ENCODE measurements around the gene GABRA5. TPM values are rescaled to one million over a fixed set of nuclear protein-coding genes. Genes with fewer than 3 reads are reported as not detected.

Gene GABRA5
- total and polyA plus RNA-seq, 2 donors (not counting 1 experiment from before 2014, with no cell fraction given), result not detected

GRCh38 chr15:26868029-26868685 is 1.3 kb downstream of the GABRA5 start:
- no peak overlapping the region for H3K4me3 ChIP-seq (ENCODE audit: control extremely low read depth in 1 of 5, extremely low read depth in 1 of 5, insufficient read depth in 1 of 5, low read depth in 2 of 5, low read length in 4 of 5)
- intact Hi-C loops (cut with micrococcal nuclease), result no loop called here
- no peak for ATAC-seq (ENCODE audit: low read depth)
- no peaks in the 10 kb centered on the region for H3K9me3 Mint-ChIP-seq (ENCODE audit: insufficient read depth)
- H3K27ac ChIP-seq (ENCODE audit: low read length in 2 of 2), result no peak overlapping the region
- H2AFZ ChIP-seq (ENCODE audit: insufficient read depth, low read depth, low read length, poor library complexity, severe bottlenecking), result no peak overlapping the region
- CTCF ChIA-PET, result no interaction called here
- H3K36me3 ChIP-seq (replicated peaks in 1 of 2; ENCODE audit: control extremely low read depth in 1 of 2, control insufficient read depth in 1 of 2, extremely low read depth in 1 of 2, insufficient read depth in 2 of 2, low read length in 1 of 2), result no peaks in the 10 kb centered on the region
- WGBS (ENCODE audit: insufficient coverage), result 16% methylated on average over 46 of the region's 46 CpGs
- no peak for TF ChIP-seq EZH2 (IDR thresholded peaks at IDR 0.05; ENCODE audit: borderline replicate concordance, insufficient read depth, low read depth, low read length, poor library complexity, severe bottlenecking)
- TF ChIP-seq, protein P1, sequence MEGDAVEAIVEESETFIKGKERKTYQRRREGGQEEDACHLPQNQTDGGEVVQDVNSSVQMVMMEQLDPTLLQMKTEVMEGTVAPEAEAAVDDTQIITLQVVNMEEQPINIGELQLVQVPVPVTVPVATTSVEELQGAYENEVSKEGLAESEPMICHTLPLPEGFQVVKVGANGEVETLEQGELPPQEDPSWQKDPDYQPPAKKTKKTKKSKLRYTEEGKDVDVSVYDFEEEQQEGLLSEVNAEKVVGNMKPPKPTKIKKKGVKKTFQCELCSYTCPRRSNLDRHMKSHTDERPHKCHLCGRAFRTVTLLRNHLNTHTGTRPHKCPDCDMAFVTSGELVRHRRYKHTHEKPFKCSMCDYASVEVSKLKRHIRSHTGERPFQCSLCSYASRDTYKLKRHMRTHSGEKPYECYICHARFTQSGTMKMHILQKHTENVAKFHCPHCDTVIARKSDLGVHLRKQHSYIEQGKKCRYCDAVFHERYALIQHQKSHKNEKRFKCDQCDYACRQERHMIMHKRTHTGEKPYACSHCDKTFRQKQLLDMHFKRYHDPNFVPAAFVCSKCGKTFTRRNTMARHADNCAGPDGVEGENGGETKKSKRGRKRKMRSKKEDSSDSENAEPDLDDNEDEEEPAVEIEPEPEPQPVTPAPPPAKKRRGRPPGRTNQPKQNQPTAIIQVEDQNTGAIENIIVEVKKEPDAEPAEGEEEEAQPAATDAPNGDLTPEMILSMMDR (IDR thresholded peaks at IDR 0.05), result no peak
- DNase-seq, result no peak
- no peak overlapping the region for H3K4me2 ChIP-seq (replicated peaks; ENCODE audit: low read depth, low read length, poor library complexity, severe bottlenecking)
- POLR2A ChIA-PET, result no interaction called here
- no peaks in the 10 kb centered on the region for H4K20me1 ChIP-seq (ENCODE audit: control insufficient read depth, insufficient read depth, low read length, poor library complexity, severe bottlenecking)
- H3K9ac ChIP-seq (ENCODE audit: low read length), result no peak overlapping the region
- no peak overlapping the region for H3K27ac Mint-ChIP-seq
- no peaks in the 10 kb centered on the region for H3K4me1 Mint-ChIP-seq
- H3K27me3 Mint-ChIP-seq, result peaks cover 22% of the 10 kb centered on the region
- H3K4me3 Mint-ChIP-seq, result no peak overlapping the region
- peaks cover 0 to 10% (median 0%) of the 10 kb centered on the region in 4 experiments for H3K27me3 ChIP-seq (replicated peaks in 1 of 4; ENCODE audit: control extremely low read depth in 1 of 4, control insufficient read depth in 3 of 4, insufficient read depth in 4 of 4, low read length in 3 of 4)
- no peaks in the 10 kb centered on the region for H3K4me1 ChIP-seq (ENCODE audit: control insufficient read depth in 2 of 2, insufficient read depth in 2 of 2, low read length in 2 of 2)
- no peaks in the 10 kb centered on the region for H3K79me2 ChIP-seq (ENCODE audit: control insufficient read depth, insufficient read depth, low read length)
- H3K9me3 ChIP-seq (ENCODE audit: control extremely low read depth in 1 of 3, control insufficient read depth in 2 of 3, insufficient read depth in 1 of 3, low read length in 2 of 3), result peaks cover 0 to 4% (median 0%) of the 10 kb centered on the region in 3 donors

- DNase-seq, result no peak
- Histone ChIP-seq H3K4me3 (ENCODE audit: control extremely low read depth in 1 of 5, extremely low read depth in 1 of 5, insufficient read depth in 1 of 5, low read depth in 2 of 5, low read length in 4 of 5) (no peak overlapping the region), H3K79me2 (ENCODE audit: control insufficient read depth, insufficient read depth, low read length) (no peaks in the 10 kb centered on the region), H3K36me3 (replicated peaks in 1 of 2; ENCODE audit: control extremely low read depth in 1 of 2, control insufficient read depth in 1 of 2, extremely low read depth in 1 of 2, insufficient read depth in 2 of 2, low read length in 1 of 2) (no peaks in the 10 kb centered on the region), H3K27me3 (replicated peaks in 1 of 4; ENCODE audit: control extremely low read depth in 1 of 4, control insufficient read depth in 3 of 4, insufficient read depth in 4 of 4, low read length in 3 of 4) (peaks cover 0 to 10% (median 0%) of the 10 kb centered on the region in 4 experiments), H3K4me2 (replicated peaks; ENCODE audit: low read depth, low read length, poor library complexity, severe bottlenecking) (no peak overlapping the region), H4K20me1 (ENCODE audit: control insufficient read depth, insufficient read depth, low read length, poor library complexity, severe bottlenecking) (no peaks in the 10 kb centered on the region), H3K9me3 (ENCODE audit: control extremely low read depth in 1 of 3, control insufficient read depth in 2 of 3, insufficient read depth in 1 of 3, low read length in 2 of 3) (peaks cover 0 to 4% (median 0%) of the 10 kb centered on the region in 3 donors), H3K4me1 (ENCODE audit: control insufficient read depth in 2 of 2, insufficient read depth in 2 of 2, low read length in 2 of 2) (no peaks in the 10 kb centered on the region), H3K27ac (ENCODE audit: low read length in 2 of 2) (no peak overlapping the region), H3K9ac (ENCODE audit: low read length) (no peak overlapping the region), H2AFZ (ENCODE audit: insufficient read depth, low read depth, low read length, poor library complexity, severe bottlenecking) (no peak overlapping the region)
- no peaks in the 10 kb centered on the region for H3K9me3 Mint-ChIP-seq (ENCODE audit: insufficient read depth)
- CTCF ChIA-PET, result no interaction called here
- H3K4me3 Mint-ChIP-seq, result no peak overlapping the region
- TF ChIP-seq, protein P1 (IDR thresholded peaks at IDR 0.05), result no peak
- no peak for TF ChIP-seq EZH2 (IDR thresholded peaks at IDR 0.05; ENCODE audit: borderline replicate concordance, insufficient read depth, low read depth, low read length, poor library complexity, severe bottlenecking)
- intact Hi-C loops (cut with micrococcal nuclease), result no loop called here
- no peak for ATAC-seq (ENCODE audit: low read depth)
- whole genome bisulfite sequencing (ENCODE audit: insufficient coverage), result 53% methylated on average over 1 of the region's 3 CpGs
- H3K27ac Mint-ChIP-seq, result no peak overlapping the region
- POLR2A ChIA-PET, result no interaction called here
- H3K27me3 Mint-ChIP-seq, result peaks cover 22% of the 10 kb centered on the region
- no peaks in the 10 kb centered on the region for H3K4me1 Mint-ChIP-seq
These were observed 2.8 kb downstream of the GABRA5 start for GRCh38 chr15:26869628-26870027.

All from B cell (primary cell).